ENCODE results near the gene ABHD18.
"Not testable (repeated sequence)": the region's sequence is repeated elsewhere in the genome, so short reads cannot be mapped to it uniquely, and the experiment has no call there.

The ABHD18 gene

DNA sequence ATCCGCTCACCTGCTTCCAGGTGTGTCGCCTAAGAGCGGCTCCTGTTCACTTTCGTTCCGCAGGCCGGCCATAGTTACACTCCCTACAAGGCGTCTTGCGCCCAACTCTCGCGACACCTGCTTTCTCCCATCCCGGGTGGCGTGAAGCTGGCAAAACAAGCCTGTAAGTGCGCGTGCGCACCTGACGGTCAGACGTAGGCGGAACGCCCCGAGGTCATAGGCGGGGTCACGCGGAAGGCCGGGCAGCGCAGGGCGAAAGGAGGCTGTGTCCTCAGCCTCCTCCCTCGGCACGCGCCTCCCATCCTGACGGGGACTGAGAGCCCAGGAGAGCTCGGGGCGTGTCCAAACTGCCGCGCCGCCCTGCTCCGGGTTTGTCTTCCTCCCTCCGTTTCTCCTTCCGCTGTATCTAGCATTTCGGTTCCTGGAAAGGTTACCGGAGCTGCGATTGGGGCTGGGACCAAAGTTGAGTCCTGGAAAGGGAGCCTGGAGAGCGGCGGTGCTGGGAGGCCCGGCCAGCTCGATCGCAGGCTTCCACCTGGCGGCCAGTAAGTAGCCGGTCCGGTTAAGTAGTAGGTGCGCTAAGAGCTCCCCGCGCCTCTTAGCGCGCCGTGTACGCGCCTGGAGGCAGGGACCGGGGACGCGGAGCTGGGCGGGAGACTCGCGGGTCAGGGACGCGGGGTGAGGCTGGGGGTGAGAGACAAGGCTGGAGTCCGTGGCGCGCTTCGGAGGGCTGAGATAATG, at the start of gene ABHD18, which contains the start of gene MFSD8:
Gene ABHD18 (plus strand): TSS at position 345 of the 741 bp plus-strand sequence. CDS start 17,550 bp downstream, outside the sequence.
Gene MFSD8 (minus strand): TSS at position 112 of the 741 bp plus-strand sequence. CDS start 40 bp downstream, at position 72.
- peak; percentile 94 for DNase-seq

GRCh38 chr4:127916512-127916911, 48.7 kb upstream of the ABHD18 start:
- DNase-seq: no peak

GRCh38 chr4:127917151-127917550, 48.1 kb upstream of the ABHD18 start:
- DNase-seq: no peak

DNA sequence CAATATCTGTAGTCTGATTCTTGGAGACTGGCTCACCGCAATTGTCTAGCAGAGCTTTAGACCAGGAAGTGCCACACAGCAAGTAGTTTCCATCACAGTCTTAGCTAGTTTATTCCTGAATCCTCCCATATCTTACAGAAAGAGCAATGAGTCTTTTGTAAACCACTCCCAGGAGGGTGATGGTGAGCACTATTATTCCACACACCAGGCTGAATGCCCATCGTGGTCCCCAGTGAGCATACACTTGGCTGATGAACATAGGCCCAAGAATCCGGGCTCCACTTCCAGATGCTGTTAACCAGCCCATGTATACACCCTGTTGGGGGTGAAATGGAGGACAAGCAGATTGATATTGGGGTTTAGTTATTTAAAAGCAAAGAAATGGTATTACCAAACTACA, 44.7 kb upstream of the ABHD18 start:
- DNase-seq: no peak

DNA sequence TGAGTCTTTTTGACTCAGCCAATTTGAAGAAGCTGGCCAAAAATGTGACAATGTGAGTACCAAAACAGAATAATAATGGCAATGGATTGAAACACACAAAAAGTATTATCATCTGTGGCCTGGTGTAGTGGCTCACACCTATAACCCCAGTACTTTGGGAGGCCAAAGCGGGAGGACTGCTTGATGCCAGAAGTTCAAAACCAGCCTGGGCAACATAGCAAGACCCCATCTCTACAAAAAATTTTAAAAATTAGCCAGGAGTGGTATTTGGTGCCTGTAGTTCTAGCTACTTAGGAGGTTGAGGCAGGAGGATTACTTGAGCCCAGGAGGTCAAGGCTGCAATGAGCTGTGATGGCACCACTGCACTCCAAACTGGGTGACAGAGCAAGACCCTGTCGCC, 43.0 kb upstream of the ABHD18 start:
- no peak for DNase-seq

DNA sequence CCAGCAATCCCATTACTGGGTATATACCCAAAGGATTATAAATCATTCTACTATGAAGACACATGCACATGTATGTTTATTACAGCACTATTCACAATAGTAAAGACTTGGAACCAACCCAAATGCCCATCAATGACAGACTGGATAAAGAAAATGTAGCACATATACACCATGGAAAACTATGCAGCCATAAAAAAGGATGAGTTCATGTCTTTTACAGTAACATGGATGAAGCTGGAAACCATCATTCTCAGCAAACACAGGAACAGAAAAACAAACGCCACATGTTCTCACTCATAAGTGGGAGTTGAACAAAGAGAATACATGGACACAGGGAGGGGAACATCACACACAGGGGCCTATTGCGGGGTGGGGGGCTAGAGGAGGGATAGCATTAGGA, 39.5 kb upstream of the ABHD18 start:
- DNase-seq: not testable (repeated sequence)

- no peak for DNase-seq
Measured at GRCh38 chr4:127930175-127930574, 35.0 kb upstream of the ABHD18 start.

GRCh38 chr4:127931836-127932235, 33.4 kb upstream of the ABHD18 start:
- DNase-seq: not testable (repeated sequence)

DNA sequence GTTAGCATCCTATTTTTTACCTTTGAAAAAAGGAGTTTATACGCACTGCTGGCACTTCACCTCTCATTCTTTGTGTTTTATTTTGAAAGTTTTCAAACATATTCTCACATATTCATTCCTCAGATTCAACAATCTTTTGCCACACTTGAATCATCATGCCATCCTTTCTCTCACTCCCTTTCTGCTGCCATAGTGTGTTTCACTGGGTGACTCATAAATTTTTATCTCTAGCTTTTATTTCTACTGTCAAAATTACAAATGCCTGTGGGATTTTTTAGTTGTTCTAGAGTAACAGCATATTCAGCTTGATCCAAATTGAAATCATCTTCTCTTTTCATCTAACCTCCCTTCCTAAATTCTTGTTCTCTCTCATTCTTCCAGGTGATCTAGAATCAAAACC, 28.2 kb upstream of the ABHD18 start:
- no peak for DNase-seq

GRCh38 chr4:127957105-127957504, 8.1 kb upstream of the ABHD18 start:
- DNase-seq: no peak

DNA sequence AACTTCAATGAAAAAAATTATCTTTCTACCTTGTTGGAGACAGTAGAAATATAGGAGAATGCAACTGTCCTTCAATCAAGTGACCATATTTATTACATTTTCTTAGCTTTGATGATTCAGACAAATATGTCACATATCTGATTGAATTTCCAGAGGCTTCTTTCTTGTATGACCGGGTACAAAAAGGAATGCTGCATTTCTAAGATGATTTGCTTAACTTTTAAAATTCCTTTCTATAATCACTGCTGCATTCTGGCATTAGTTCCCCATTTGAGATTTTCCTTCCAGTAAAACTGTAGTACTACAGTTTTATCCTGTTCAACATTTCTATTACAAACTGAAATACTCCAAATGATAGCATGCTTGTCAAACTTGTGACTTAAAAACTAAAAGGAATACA, 5.4 kb upstream of the ABHD18 start:
- DNase-seq: no peak

DNA sequence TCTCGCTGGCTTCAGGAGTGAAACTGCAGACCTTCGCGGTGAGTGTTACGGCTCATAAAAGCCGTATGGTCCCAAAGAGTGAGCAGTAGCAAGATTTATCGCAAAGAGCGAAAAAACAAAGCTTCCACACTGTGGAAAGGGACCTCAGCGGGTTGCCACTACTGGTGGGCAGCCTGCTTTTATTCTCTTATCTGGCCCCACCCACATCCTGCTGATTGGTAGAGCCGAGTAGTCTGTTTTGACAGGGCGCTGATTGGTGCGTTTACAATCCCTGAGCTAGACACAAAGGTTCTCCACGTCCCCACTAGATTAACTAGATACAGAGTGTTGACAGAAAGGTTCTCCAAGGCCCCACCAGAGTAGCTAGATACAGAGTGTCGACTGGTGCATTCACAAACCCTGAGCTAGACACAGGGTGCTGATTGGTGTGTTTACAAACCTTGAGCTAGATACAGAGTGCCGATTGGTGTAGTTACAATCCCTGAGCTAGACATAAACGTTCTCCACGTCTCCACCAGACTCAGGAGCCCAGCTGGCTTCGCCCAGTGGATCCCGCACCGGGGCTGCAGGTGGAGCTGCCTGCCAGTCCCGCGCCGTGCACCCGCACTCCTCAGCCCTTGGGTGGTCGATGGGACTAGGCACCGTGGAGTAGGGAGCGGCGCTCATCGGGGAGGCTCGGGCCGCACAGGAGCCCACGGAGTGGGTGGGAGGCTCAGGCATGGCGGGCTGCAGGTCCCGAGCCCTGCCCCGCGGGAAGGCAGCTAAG, 1.4 kb upstream of the ABHD18 start:
- not testable (repeated sequence) for DNase-seq

- DNase-seq: not testable (repeated sequence)
Measured at GRCh38 chr4:127964426-127965061, 662 bp upstream of the ABHD18 start.

DNA sequence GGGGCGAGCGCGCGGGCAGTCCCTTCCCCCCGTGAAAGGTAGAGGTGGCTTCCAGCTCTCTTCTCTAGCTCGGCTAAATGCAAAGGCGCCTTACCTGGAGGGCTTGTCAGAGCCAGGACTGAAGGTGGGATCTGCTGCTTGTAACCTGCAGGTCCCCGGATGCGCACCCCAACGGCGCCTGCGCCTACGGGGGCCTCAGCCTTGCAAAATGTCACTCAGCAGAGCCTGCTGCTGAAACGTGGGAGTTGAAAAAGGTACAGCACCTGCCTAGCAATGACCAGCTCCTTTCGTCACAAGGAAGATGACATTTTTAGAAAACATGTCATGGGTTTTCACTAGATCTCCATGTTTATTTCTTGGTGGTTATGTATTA, 583 bp downstream of the ABHD18 start:
- DNase-seq: peak; percentile 57

DNA sequence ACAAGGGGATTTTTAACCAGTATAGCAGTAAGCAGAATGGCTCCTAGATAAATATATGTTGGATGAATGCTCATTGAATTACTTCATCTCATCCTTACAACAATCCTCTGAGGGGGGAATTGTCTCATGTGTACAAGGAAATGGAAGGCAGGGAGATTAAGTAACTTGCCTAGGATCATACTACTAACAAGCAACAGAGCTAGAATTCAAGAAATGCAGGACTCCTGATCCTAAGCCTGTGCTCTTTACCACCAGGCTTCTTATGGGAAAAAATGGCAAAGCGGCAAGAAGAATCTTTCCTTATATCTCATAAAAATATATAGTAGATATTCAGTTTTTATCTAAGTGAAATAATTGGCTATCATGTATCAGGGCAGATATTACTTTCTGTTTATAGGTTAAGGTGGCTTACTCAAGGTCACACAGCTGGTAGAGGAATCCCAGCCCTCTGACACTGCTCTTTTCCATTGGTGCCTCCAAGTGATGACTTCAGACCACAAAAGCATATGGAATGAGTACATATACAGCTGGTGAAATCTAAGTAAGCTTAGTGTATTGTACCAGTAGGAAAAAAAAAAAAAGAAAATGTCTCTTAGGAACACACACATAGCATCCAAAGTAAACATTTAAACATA, 2.1 kb downstream of the ABHD18 start:
- DNase-seq: no peak

GRCh38 chr4:127968586-127968985, 3.4 kb downstream of the ABHD18 start:
- DNase-seq: peak; percentile 2

- DNase-seq: not testable (repeated sequence)
Measured at GRCh38 chr4:127970925-127971324, 5.7 kb downstream of the ABHD18 start.

GRCh38 chr4:127975121-127975770, 10.0 kb downstream of the ABHD18 start:
- DNase-seq: no peak

DNA sequence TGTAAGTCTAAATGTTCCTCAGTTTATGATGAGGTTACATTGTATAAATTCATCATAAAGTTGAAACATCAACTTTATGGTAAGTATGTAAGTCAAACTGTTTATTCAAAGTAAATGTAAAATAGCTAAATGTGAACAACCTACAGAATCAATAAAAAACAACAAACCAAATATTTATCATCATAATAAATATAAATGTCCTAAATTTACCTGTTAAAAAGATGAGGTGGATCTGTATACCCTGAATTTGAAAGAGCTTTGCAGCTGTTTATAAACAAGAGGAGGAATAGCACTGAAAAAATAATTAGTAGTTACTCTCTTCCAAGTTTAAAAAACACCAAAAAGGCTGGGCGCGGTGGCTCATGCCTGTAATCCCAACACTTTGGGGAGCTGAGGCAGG, 13.7 kb downstream of the ABHD18 start:
- DNase-seq: no peak

DNA sequence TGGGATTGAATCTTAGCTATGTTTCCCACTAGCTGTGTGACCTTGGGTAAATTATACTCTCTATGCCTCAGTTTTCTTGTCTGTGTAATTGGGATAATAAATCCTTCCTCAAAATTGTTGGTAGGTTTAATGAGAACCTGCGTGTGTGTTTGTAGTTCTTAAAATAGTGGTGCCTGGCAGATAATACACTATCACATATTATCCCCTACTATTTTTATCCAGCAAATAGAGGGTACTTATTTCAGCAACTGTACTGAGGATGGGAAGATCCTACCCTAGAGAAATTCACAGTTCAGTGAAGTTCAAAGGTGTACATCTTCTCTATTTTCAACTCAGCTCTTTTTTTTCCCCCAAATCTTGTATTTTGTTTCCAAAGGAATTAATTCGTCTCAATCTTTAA, 17.2 kb downstream of the ABHD18 start:
- no peak for DNase-seq

DNA sequence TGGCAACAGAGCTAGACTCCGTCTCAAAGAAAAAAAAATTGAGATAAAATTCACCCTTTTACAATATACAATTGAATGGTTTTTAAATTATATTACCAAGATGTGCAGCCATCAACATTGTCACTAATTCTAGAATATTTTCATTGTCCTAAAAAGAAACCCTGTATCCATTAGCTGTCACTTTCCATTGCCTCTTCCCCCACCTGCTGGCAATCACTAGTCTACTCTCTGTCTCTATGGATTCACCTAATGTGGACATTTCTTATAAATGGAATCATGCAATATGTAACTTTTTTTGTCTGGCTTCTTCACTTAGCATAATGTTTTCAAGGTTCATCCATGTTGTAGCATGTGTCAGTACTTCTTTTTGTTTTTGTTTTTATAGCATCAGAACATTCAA, 20.8 kb downstream of the ABHD18 start:
- no peak for DNase-seq

DNA sequence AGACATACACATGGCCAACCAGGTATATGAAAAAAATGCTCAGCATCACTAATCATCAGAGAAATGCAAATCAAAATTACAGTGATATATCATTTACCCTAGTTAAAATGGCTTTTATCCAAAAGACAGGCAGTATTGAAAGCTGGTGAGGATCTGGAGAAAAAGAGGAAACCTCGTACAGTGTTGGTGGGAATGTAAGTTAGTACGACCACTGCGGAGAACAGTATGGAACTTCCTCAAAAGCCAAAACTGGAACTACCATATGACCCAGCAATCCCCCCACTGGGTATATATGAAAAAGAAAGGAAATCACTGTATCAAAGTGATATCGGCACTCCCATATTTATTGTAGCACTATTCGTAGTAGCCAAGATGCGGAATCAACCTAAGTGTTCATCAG, 23.4 kb downstream of the ABHD18 start:
- DNase-seq: no peak

DNA sequence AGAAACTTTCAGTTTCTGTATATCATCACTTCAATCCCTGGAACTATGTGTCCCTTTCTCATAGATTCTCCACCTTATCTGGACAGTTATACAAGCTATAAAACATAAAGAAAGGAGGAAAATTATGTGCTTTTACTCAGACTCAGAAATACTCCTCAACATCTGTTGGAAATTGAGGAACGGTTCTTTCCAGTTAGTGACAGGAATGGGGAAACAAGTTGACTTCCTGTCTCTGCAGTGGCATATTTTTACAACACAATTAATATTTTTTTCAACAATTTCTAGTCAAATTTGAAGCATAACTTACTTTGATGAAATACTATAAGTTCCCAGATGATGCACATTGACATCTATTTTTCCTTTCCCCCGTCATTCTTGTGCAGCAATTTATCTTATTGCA, 27.9 kb downstream of the ABHD18 start:
- DNase-seq: no peak

Measured in NCI-H1105 treated with DMSO at 0.1 percent for 48 hours (cell line).